ENCODE results near the gene CADM4.
"Not testable (repeated sequence)": the region's sequence is repeated elsewhere in the genome, so short reads cannot be mapped to it uniquely, and the experiment has no call there.

CADM4 gene

DNA sequence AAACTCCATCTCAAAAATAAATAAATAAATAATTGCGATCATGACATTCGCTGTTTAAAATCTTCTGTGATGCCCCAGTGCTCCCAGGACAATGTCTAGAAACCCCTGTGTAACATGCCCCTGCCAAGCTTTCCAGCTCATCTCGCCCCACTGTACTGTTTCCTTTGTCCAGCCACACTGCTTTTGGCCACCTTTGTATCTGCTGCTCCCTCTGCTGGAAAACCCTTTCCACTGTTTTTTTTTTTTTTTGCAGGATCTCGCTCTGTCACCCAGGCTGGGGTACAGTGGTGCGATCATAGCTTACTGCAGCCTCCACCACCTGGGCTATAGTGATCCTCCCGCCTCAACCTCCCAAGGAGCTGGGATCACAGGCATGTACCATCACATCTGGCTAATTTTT, 22.8 kb upstream of the CADM4 start:
- DNase-seq (ENCODE audit: low spot score) = no peak

DNA sequence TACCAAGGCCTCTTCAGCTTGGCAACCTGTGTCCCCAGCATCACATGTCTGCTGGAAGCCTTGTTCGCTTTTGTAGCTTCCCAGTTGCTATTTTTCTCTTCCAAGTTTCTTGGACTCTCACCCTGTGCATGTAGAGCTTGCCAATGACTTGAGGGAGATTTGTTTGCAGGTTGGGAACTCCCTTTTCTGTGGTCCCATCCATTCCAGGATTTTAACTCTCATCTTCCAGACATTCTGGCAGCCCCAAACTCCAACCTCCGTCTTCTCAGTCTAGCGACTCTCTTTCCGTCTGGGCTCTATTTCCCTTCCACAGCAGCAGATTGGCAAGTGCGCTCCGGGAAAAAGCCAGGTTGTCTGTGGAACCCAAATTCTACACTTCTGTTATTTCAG, 21.3 kb upstream of the CADM4 start:
- no peak for DNase-seq (ENCODE audit: low spot score)

DNA sequence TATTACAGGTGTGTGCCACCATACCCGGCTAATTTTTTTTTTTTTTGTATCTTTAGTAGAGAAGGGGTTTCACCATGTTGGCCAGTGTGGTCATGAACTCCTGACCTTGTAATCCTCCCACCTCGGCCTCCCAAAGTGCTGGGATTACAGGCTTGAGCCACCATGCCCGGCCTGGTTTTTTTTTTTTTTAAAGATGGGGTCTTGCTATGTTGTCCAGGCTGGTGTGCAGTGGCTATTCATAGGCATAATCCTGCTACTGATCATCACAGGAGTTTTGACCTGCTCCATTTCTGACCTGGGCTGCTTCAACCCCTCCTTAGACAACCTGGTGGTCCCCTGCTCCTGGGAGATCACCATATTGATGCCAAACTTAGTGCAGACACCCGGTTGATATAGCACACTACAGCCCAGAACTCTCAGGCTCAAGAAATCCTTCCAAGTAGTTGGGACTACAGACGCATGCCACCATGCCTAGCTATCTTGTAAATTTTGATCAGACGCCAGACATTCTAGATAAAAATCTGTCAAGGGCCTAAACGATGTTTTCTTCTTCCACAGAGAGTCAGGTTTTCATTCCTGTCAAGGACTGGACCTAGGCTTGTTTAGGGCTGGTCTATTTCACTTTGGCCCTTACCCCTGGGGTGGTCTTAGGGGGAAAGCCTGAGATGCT, 20.8 kb upstream of the CADM4 start:
- no peak for DNase-seq (ENCODE audit: low spot score)

DNA sequence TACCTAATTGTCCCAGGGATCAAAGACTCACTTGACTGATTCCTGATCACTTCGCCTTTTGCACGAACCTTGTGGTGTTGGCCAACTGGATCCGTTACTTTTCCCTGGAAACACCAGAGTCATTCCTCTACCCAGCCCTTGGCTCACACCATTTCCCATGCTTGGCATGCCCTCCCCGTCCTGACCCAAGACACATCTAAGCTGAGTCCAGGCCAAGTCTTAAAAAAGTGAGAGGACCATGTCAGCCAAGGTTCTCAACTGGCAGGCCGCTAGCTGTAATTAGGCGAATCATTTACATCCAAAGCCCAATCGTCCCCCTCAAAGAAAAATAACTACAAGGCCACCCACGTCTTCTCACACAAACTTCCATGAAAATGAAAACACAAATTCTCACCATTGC, 18.8 kb upstream of the CADM4 start:
- DNase-seq (ENCODE audit: low spot score) = no peak

GRCh38 chr19:43658001-43658400, 18.4 kb upstream of the CADM4 start:
- no peak for DNase-seq (ENCODE audit: low spot score)

DNA sequence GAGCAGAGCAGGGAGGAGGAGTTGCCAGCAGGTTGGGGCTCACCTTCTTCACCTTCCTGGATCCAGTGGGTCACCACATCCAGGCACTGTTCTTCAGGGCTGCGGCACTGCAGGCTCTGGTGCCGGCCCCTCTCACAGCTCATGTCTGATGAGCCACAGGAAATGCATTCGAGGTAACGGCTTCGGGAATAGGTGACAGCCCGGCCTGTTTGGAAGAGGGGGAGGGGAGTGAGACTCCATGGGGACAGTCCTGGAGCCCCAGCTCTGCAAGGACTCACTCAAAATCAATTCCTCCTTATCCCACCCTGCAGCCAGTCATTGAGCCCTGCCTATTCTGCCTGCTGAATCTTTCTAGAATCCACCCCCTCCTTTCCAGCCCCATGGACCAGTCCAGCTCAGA, 16.8 kb upstream of the CADM4 start:
- no peak for DNase-seq (ENCODE audit: low spot score)

GRCh38 chr19:43652546-43652874, 12.9 kb upstream of the CADM4 start:
- DNase-seq (ENCODE audit: low spot score) = no peak

- peak; percentile 65 for DNase-seq (ENCODE audit: low spot score)
Observed at GRCh38 chr19:43651758-43652545, 12.3 kb upstream of the CADM4 start.

- not testable (repeated sequence) for DNase-seq (ENCODE audit: low spot score)
Observed at GRCh38 chr19:43650276-43650675, 10.6 kb upstream of the CADM4 start.

DNA sequence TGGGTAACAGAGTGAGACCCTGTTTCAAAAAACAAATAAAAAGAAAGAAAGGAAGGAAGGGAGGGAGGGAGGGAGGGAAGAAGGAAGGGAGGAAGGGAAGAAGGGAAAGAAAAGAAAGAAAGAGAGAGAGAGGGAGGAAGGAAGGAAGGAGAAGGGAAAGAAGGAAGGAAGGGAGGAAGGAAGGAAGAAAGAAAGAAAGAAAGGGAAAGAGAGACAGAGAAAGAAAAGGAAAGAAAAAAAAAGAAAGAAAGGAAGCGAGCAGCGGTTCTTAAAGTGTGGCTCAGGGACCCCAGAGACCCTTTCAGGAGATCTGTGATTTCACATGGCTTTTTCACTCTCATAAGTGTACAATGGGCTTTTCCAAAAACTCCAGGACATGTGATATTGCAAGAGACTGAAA, 9.9 kb upstream of the CADM4 start:
- DNase-seq (ENCODE audit: low spot score) = no peak

DNA sequence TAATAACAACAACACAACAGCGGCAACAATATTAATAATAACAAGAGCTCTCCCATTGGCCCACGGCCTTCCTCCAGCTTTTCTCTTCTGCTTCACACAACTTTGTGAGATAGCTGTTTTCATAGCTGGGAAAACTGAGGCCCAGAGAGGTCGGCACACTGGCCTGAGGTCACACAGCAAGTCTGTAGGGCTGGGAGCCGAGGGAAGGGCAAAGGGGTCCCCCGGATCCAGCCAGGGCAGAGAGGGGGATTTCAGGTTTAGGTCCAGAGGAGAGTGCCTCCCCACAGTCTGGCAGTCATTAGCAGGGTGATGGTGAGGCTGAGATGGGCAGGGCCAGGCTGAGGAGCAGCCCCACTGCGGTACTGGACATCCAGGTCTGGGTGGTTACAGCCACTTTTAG, 9.0 kb upstream of the CADM4 start:
- no peak for DNase-seq (ENCODE audit: low spot score)

GRCh38 chr19:43644181-43644580, 4.5 kb upstream of the CADM4 start:
- DNase-seq (ENCODE audit: low spot score) = no peak

GRCh38 chr19:43643326-43643725, 3.7 kb upstream of the CADM4 start:
- no peak for DNase-seq (ENCODE audit: low spot score)

- no peak for DNase-seq (ENCODE audit: low spot score)
Observed at GRCh38 chr19:43642531-43642930, 2.9 kb upstream of the CADM4 start.

- no peak for DNase-seq (ENCODE audit: low spot score)
Observed at GRCh38 chr19:43641333-43641732, 1.7 kb upstream of the CADM4 start.

DNA sequence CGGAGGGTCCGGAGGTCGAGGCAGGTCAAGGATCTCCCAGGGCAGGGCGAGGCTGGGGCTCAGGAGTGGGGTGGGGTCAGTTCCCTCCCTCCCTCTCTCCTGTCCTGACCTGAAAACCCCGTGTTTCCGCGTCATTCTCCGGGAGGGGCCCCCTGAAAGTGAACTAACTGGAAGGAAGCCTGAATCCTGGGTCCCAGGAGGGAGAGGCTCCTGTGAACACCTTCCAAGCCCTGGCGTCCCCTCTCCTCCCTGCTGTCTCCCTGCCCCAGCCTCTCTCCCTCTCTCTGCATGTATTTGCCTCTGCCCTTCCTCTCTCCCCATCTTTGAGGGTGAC, 741 bp upstream of the CADM4 start:
- DNase-seq (ENCODE audit: low spot score) = no peak

DNA sequence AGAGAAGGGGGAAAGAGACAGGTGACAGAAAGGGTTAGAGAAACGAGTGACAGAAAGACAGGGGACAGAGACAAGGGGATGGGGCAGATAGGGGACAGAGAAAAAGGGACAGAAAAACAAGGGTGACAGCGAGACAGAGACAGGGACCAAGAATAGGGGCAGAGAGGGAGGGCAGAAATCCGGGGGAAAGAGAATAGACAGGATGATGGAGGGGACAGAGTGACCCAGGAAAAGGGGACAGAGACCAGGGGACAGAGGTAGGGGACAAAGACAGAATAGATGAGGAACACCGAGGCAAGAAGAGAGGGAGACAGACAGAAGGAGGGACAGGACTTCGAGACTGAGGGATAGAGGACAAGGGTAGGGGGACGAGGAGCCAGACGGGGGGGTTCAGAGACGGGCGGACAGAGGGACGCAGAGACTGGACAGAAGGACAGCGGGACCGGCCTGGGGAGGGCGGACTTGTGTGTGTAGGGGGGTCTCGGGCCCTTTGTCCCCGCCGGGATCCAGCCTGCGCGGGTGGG, 593 bp downstream of the CADM4 start:
- no peak for DNase-seq (ENCODE audit: low spot score)

DNA sequence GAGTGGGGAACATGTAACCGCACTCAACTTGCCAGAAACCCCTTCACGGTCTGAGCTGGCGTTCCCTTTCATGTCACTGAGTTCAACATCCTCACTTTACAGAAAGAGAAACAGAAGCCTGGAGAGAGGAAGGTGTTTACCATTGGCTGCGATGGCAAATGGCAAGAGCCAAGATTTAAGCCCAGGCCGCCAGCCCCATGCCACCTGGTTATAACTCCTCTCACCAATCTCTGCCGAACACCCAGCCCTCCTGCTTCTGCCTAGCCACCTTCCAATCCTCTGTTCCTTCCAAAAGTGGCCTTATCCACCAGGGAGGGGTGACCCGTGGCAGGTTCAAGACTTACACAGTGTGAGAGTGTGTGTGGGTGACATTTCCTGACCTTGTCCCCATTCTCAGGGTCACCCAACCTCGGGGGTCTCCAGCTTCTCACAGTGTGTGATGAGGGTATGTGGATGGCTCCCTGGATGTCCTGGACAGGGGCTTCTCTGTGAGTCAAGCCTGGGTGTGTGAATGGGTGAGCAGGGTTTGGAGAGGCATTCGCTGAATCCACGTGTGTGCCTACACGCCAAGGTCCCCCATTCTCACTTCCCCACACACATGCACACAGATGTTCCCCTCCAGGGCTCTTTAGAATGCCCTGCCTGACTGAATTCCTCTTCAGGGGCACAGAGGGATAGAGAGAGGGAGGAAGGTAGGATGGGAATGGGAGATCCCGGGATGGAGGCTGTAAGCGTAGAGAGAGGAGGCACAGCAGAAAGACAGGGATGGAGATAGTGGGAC, 1.2 kb downstream of the CADM4 start:
- DNase-seq (ENCODE audit: low spot score) = no peak

DNA sequence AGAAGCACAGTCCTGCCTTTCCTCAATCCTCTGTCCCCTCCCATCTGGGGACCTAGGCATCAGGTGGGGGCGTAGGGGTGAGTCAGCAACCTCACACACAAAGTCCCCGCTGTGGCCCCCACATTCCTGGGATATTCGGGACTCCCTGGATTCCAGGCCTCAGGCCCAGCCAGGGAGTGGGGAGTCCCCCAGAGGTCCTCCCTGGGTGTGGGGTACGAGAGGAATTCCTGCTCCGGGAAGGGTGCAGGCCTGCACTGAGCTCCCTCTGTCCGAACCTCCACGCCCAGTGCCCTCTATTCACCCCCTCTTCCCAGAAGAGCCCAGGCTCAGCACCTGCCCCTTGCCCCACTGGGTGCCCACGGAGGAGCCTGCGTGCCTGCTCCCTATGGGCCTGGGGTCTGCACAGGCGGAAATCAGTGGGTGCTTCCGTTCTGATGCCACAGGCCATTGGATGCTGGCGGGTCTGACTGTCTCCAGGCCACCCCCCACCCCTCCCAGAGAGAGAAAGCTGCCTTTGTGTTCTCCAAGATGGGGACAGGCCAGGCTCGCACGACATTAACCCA, 3.4 kb downstream of the CADM4 start:
- DNase-seq (ENCODE audit: low spot score) = peak; percentile 20

DNA sequence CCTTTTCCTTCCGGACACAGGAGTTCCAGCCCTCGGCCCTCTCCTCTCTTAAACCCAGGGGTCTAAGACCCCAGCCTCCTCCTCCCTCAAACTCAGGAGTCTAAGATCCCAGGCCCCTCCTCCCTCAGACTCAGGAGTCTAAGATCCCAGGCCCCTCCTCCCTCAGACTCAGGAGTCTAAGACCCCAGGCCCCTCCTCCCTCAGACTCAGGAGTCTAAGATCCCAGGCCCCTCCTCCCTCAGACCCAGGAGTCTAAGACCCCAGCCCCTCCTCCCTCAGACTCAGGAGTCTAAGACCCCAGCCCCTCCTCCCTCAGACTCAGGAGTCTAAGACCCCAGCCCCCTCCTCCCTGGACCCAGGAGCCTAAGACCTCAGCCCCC, 4.1 kb downstream of the CADM4 start:
- DNase-seq (ENCODE audit: low spot score) = not testable (repeated sequence)

DNA sequence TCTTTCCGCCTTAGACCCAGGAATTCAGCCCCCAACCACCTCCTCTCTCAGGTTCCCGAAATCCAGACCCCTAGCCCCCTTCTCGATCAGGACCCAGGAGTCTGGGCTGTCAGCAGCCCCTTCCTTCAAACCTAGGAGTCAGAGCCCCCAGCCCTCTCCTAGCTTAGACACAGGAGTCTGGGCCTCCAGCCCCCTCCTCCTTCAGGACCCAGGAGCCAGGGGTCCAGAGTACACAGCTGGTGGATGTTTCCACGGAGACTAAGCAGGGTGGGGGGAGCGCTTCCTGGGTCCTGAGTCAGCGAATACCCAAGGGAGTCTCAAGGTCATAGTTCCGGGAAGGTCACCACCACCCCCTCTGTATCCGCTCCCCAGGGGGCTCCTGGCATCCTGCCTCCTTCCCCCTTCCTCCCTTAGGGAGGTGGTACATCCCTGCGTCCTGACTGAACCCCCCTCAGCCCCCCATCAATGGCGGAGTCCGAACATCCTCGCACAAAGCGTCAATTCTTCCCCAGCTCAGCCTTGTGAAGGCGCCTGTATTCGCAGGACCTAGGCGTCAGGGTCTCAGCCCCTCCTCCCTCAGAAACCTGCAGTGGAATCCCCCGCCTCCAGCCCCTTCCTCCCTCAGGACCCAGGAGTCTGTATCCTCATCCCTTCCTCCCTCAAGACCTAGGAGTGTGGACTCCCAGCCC, 4.6 kb downstream of the CADM4 start:
- no peak for DNase-seq (ENCODE audit: low spot score)

DNA sequence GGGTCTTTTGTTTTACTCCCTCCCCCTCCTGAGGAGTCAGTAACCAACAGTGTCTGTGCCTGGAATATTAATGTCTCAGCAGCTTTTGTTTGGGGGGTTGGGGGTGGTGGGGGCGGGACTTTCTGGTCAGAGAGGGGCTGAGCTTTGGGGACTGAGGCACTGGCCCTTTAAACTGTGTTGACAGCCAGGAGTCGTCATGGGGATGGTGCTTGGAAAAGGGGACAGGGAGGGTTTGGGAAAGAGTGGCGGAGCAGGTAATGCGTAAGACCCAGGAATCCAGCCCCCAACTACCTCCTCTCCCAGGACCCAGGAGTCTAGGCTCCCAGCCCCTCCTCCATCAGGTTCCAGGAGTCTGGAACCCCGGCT, 5.2 kb downstream of the CADM4 start:
- DNase-seq (ENCODE audit: low spot score) = no peak
